ENCODE results near the gene IRF9. TPM values are rescaled to one million over a fixed set of nuclear protein-coding genes. Genes with fewer than 3 reads are reported as not detected.

The IRF9 gene
- total RNA-seq, 1 experiment from 2014 or later = 15.6 TPM

DNA sequence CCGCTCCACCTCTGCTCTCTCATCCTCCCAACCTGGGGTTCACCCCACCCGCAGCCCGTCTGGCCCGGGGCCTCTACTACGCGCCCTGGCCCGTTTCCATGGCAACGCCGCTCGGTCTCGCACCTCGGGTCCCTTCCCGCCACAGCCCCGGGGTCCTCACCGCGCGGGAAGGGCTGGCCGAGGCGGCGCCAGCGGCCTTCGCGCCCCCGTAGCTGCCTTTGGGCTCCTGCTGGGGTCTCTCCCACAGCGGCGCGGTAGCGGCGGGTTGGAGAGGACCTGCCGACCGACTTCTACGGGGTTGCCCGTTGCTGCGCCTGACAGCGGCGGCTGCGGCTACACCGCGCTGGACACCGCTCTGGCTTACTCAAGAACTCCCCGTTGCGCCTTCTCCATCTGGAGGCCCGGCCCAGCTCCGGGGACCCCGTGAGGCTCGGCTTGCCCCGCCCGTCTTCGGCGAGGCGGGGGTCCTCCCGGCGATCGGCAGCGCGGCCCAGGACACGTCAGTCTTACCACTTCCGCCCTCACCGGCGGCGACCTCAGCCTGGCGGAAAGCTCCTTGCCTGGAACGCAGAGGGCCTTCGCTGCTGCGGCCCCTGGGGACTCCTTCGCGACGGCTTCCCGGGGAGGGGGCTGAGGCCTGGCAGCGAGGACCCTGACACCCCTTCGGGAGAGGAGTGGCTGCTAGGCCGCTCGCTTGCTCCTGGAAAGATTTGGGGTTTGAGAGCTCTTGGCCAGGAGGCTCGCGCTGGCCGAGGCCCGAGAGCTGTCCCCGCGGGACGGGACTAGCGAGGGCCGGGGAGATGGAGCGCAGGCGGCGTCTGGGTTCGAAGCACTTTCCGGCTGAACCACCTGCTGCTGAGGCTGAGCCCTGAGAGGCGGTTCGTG, 34.4 kb downstream of the IRF9 start, which contains the start of gene TM9SF1 (continued):
- TF ChIP-seq ZNF512 (CRISPR knock-in tag; IDR thresholded peaks at IDR 0.05; ENCODE audit: borderline replicate concordance) (no peak), GRHL2 (CRISPR knock-in tag; IDR thresholded peaks at IDR 0.05; ENCODE audit: insufficient replicate concordance, severe bottlenecking) (no peak), ELF4 (CRISPR knock-in tag; IDR thresholded peaks at IDR 0.05; ENCODE audit: low read depth) (no peak), ZMAT4 (CRISPR knock-in tag; IDR thresholded peaks at IDR 0.05) (no peak), ATF3 (CRISPR knock-in tag; conservative IDR thresholded peaks at IDR 0.05) (no peak), AR (CRISPR knock-in tag; IDR thresholded peaks at IDR 0.05) (no peak), USF2 (CRISPR knock-in tag; IDR thresholded peaks at IDR 0.05) (peak; percentile 18), MYBL2 (CRISPR knock-in tag; IDR thresholded peaks at IDR 0.05) (peak; percentile 70), SMAD4 (CRISPR knock-in tag; IDR thresholded peaks at IDR 0.05) (peak; percentile 66; the same call in 1 of the 2 replicates), CTCF (IDR thresholded peaks at IDR 0.05) (no peak), ATF1 (CRISPR knock-in tag; IDR thresholded peaks at IDR 0.05) (no peak), E2F1 (CRISPR knock-in tag; IDR thresholded peaks at IDR 0.05) (peak; percentile 80), SP1 (CRISPR knock-in tag; conservative IDR thresholded peaks at IDR 0.05) (no peak; the same call in 1 of the 2 replicates), JUN (CRISPR knock-in tag; IDR thresholded peaks at IDR 0.05) (peak; percentile 42; the same call in 1 of the 2 replicates), GABPB1 (CRISPR knock-in tag; IDR thresholded peaks at IDR 0.05) (peak; percentile 89), JAZF1 (CRISPR knock-in tag; IDR thresholded peaks at IDR 0.05) (no peak), ZNF121 (CRISPR knock-in tag; IDR thresholded peaks at IDR 0.05) (no peak), EMX1 (CRISPR knock-in tag; IDR thresholded peaks at IDR 0.05) (no peak), TEAD1 (CRISPR knock-in tag; IDR thresholded peaks at IDR 0.05) (peak; percentile 72), ZNF232 (CRISPR knock-in tag; IDR thresholded peaks at IDR 0.05) (peak; percentile 78; the same call in 1 of the 2 replicates), NFATC4 (CRISPR knock-in tag; IDR thresholded peaks at IDR 0.05) (no peak)
- TF ChIP-seq, protein P1, sequence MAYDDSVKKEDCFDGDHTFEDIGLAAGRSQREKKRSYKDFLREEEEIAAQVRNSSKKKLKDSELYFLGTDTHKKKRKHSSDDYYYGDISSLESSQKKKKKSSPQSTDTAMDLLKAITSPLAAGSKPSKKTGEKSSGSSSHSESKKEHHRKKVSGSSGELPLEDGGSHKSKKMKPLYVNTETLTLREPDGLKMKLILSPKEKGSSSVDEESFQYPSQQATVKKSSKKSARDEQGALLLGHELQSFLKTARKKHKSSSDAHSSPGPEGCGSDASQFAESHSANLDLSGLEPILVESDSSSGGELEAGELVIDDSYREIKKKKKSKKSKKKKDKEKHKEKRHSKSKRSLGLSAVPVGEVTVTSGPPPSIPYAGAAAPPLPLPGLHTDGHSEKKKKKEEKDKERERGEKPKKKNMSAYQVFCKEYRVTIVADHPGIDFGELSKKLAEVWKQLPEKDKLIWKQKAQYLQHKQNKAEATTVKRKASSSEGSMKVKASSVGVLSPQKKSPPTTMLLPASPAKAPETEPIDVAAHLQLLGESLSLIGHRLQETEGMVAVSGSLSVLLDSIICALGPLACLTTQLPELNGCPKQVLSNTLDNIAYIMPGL (CRISPR knock-in tag; IDR thresholded peaks at IDR 0.05) = peak; percentile 74; the same call in 1 of the 2 replicates
- TF ChIP-seq, protein P2, sequence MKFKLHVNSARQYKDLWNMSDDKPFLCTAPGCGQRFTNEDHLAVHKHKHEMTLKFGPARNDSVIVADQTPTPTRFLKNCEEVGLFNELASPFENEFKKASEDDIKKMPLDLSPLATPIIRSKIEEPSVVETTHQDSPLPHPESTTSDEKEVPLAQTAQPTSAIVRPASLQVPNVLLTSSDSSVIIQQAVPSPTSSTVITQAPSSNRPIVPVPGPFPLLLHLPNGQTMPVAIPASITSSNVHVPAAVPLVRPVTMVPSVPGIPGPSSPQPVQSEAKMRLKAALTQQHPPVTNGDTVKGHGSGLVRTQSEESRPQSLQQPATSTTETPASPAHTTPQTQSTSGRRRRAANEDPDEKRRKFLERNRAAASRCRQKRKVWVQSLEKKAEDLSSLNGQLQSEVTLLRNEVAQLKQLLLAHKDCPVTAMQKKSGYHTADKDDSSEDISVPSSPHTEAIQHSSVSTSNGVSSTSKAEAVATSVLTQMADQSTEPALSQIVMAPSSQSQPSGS (CRISPR knock-in tag; IDR thresholded peaks at IDR 0.05; ENCODE audit: borderline replicate concordance, low read depth) = no peak

Measured in WTC11 (cell line).